Fibroblast of skin of left quadriceps (primary cell): Measurements from ENCODE around the gene ARFGAP3.
A peak's percentile ranks its signal among the peaks of the same experiment; 100 is the strongest.

Experiments used
- DNase-seq, 2 experiments: peaks; one replicate each; pipeline ENCODE4 v3.0.0-alpha.2; 2013; ENCODE audit warnings: low read depth in 2 of 2

ARFGAP3 gene

DNA sequence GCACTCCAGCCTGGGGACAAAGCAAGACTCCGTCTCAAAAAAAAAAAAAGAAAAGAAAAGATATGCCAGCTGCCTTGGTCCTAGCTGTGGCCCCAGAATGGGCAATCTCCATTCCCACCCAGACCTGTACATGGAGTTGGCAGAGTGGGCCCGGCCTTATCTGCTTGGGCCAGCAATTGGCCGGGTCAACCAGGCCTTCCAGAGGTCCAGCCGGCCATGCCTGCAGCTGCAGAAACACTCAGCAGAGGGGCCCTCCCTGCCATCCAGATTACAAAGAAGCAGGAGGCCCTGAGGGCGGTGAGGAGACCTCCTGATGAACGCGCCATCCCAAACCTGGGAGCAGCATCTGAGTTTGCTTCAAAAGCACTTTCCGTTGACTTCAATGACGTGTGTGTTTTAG lies 26.9 kb upstream of the ARFGAP3 start:
- DNase-seq: no peak

DNA sequence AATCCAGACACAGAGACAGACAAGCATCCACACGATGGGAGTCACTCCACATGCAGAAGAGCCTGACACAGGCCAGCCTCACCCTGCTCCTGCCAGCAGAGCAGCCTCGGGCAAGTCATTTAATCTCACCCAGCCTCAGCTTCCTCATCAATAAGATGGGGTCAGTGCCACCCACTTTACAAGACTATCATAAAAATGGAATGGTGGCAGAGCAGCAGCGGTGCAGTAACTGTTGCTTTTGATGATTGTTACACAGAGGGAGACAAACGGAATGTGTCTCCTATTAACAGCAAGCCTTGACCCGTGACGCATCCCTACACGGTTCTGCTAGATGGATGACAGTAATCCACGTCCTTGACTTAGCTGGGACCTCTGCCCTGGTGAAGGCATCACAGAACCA lies 26.0 kb upstream of the ARFGAP3 start:
- no peak for DNase-seq

DNA sequence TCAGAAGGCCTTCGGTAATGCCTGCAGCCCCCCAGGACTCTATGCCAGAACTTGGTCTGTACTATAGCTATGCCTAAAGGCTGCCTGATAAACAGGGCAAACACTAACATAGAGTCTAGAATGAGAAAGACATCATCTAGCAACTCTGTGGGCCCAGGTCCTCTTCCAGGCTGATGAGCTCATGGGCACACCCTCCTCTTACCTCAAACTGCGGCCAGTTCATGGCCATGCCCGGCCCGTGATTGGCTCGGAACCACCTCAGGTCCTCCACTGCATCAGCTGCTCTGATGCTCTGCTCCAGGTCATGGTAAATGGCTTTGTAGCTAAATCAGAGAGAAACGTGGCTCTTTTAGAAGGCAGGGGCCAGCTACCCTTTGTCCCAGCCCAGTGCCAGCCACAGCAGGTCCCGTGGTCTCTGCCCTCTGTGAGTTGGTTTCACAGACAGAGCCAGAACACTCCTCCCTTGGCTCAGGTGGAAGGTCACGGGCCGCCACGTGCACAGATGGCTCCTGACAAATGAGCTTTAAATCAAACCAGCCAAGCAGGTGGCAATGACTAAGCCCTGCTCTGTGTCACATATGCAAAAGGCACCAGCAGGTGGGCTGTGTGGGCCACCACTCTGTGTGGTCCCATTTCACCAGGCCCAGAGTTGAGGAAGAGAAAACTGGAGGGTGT lies 25.0 kb upstream of the ARFGAP3 start:
- no peak for DNase-seq

DNA sequence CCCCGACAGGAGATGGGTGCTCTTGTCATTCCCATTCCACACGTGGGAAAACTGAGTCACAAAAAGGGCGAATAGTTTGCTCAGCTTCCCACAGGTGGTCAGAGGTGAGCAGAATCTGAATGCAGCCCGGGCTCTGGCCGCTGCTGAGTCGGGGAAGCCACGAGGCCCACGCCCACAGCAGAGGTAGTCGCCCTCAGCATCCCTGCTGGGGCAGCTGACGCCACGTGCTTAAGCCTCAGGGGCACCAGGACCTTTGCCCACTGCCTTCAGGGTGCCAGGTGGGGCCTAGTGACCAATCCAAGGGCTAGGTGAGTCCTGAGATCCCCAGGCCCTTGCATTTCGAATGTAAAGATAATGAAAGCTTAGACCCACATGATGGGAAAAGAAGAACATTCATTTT lies 24.2 kb upstream of the ARFGAP3 start:
- DNase-seq: no peak

DNA sequence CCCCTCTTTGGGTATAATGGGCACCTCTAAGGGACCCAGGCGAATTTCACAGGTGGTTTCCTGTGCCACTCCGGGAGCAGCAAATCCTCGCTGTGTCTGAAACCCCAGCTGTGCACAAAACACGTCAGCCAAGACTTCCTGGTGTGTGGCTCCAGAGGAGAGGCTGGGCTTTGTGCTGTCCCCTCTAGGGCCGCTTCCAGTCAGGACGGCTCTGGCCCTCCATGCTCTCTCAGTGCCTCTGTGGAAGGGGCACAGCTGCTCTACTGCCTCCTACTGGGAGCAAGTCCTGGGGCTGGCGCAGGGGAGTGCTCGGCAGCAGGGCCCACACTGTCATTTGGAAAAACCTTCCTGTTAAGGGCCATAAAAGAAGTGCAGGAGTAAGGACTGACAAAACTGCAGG lies 23.7 kb upstream of the ARFGAP3 start:
- DNase-seq: no peak

DNA sequence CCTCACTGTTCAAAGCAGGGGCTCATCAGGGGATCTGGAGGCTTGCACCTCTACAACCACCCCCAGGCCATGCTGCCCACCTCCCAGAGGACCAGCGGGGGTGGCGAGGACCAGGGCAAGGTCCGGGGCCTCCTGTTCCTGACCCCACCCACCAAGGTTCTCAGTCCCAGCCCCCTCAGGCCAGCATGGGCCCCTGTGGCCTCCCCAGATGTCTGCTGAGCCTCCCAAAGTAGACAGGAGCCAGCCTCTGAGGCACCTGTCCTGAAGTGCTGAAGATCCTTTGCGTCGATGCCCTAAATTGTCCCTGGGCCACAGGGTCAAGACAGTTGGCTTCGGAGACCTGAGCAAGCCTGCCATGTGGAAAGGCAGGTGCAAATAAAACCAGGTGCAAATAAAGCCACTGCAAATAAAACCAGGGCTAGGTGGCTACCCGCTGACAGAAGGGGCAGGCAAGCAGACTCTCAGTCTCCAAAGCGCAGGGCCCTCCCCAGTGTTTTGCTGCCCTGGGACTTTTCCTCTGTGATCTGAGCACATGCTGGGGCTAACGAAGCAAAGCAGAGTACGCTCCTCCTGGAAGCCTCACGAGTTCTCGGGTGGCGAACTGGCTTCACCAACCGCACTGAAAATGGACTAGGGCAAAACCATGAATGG lies 22.4 kb upstream of the ARFGAP3 start:
- DNase-seq: no peak

DNA sequence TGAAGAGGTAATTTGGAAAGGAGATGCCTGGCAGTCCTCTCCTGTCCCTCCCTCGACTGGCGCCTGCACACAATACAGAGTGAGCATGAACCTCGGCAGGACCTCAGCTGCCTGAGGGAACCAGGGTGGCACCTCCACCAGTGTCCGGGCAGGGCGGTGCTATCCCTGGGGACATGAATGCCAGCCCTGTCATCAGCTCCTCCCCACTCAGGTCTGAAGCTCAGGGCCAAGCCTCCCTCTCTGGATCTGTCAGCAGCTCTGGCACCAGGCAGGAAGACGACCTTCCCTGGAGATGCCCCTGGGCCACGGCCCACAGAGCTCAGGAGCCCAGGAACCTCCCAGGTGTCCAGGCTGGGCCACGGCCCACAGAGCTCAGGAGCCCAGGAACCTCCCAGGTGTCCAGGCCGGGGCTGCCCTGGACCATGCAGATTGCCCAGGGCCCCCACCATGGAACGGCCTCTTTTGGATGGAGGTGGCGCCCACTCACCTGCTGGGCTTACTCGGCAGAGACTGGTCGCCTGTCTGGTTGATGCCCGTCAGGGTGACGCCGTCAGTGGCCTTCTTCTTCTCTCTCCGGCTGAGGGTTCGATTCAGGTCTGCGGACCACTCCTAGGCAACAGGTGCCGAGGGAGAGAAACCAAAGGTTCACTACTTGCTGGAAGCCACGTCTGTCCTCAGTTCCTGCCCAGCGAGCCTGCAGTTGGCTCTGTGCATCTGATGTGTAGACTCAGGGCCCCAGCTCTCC lies 21.7 kb upstream of the ARFGAP3 start:
- DNase-seq: no peak

DNA sequence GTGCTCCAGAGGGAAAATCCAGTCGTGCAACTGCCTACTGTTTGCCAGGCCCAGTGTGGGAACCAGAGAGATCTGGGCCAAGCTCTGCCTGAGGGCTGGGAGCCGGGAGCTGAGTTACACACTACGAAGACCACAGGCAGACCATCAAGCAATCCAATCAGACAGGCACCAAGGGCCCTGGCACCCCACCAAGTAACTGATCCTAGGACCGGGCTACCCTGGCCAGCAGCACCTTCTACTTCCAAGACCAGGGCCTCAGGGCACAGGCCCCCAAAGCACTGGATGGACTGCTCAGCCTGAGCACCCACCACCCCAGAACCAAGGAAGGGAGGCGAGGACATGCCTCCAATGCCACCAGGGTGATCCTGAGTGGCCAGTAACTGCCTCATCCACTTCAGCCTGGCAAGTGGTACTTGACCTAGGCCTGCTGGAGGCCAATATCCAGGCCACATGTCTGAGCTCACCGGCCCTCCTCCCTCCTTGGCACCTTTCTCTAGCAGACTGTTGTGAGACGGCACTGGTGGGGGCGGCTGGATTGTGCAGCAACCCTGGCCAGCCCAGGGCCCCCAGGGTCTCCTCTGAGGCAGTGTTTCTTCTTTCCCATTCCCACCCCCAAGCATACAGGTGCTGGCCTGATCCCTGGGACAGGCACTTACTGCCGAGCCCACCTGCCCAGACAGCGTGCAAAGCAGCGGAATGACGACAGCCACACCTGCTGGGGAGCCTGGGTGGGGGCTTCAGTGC lies 20.7 kb upstream of the ARFGAP3 start:
- DNase-seq: no peak

DNA sequence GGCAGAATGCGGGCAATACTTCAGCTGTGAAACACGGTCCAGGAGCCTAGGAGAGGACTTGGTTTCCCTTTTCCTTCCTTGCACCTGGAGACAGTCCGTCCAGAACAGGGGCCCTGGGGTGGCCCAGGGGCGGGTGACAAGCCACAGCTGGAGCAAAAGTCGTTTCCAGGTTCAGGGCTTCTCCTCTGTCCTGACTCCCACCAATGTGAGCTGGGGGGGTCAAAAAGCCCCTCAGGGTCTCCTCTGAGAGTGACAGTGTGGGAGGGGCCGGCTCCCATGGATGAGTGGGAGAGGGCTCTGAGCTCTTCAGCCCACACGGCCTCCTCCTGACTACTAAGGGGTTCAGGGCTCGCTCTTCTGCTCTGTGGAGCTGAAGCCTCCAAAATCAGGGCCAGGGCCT lies 20.1 kb upstream of the ARFGAP3 start:
- no peak for DNase-seq

DNA sequence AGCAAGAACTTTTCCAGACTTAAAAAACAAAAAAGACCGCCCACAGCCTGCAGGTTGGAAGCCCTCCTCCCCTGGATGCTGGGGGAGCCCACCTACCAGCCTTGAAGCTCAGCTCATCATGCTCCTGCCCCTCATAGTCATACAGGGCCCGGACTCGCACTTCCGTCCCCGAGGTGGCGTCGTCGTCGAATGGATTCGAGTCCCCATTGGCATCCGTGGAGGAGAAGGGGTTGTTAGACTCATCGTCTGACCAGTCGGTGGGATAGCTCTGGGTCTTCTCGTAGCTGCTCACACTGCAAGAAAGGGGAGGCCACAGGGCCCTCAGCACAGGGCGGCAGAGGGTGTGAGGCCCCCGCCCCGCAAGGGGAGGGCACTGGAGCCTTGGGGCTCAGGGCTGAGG lies 19.0 kb upstream of the ARFGAP3 start:
- no peak for DNase-seq

DNA sequence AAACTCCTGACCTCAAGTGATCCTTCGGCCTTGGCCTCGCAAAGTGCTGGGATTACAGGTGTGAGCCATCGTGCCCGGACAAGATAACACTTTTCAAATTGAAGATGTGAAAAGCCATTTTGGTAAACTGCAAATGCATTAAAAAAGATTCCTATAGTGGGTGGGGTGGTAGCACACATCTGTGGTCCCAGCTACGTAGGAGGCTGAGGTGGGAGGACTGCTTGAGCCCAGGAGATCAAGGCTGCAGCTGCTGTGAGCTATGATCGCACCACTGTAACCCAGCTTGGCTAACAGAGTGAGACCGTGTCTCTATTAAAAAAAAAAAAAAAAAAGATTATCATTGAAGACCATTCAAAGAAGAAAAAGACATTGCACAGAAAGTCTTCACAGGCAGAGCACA lies 16.9 kb upstream of the ARFGAP3 start:
- no peak for DNase-seq

DNA sequence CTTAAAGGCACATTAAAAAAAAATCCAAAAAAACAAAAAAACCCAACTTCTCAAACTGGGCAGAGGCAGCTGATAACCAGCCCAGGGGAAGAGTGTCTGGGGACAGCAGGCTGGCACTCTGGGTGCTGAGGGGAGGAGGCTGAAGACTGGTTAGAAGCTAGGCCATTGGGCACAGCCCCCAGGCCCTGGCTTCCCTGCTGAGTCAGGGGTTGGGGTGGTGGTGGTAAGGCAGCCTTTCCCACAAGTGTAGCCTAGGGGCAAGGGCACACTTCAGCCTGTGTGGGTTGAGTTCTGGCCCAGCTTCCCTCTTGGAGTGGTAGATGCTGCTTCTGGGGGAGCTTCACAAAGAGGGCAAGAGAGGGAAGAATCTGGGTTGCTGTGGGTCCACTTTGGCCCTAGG lies 16.3 kb upstream of the ARFGAP3 start:
- no peak for DNase-seq

DNA sequence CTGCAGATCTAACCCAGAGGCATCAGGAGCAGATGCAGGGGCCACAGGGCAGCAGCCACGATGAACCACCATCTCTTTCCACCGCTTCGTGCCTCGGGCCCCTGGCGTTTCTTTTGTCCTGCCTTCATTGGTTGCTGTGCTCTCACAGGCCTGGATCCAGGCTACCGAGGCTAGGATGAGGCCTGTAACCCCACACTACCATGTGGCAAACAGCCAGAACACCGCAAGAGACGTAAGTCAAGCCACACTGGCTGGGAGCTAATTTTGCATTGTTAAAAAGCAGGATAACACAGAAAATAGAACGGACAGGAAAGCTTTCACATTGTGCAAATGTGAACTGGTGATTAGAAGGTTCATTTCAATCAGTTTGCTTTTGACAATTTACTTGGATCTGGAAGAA lies 15.7 kb upstream of the ARFGAP3 start:
- no peak for DNase-seq

DNA sequence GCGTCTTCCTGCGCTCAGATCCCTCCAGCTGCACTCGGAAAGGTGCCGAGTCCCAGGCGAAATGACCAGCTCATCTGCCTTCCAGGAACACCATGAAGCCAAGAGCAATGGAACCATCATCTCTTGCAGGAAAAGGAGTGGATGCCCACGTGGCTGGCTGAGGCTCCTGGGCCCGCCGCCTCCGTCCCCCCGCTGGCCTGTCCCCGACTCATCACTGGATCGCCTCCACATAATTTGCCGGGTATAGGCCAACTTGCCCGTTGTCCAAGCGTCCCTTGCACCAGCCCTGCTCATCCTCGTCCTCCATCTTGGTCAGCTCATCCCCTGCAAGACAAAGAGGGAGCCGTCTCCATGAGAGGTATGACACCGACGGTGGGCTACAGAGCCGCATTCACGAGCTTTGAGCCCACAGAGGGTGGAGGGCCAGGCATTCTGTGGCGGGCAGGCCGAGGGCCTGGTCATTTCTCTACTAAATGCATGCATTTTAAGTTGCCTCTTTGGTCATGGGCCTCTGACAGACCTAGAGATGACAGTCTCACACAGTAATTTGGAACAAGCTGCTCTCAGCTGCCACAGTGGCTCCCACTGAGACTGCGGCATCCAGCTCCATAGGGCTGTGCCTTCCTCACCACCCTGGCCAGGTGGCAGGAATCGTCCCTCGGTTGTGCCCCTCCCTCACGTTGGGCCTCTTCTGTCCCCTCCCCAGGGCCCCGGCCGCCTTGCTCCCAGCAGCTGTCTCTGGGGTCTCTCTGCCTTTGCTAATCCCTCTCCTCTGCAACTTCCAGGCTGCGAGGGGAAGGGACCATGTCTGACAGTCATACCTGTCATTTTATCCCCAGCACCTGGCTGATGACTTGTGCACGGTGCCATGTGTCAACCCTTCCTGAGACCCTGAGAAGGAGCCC lies 14.3 kb upstream of the ARFGAP3 start:
- DNase-seq: no peak

DNA sequence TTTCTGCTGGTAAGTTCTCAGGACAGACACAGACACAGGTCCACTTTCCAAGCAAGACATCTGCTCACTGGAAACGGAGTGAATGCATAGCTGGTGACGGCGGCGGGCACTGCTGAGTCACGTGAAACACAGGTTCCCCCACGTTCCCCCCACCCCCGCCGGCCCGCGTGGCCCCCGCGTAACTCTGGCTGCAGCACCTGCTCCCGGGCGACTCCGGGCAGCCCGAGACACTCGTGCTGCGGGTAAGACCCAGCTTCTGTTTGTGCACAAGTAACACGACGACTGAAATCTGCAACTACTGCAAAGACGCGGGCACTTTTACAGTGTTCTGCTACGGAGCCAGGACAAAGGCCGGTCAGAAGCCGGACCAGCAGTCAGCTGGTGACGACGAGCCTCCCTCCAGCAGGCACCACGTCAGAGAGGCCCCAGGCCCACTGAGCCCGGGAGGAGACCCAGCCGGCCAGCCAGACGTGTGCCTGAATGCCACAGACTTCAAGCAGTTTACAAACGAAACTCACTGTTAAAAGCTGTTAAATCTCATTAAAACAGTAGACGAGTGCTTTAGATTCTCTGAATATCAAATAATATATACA lies 12.9 kb upstream of the ARFGAP3 start:
- no peak for DNase-seq

DNA sequence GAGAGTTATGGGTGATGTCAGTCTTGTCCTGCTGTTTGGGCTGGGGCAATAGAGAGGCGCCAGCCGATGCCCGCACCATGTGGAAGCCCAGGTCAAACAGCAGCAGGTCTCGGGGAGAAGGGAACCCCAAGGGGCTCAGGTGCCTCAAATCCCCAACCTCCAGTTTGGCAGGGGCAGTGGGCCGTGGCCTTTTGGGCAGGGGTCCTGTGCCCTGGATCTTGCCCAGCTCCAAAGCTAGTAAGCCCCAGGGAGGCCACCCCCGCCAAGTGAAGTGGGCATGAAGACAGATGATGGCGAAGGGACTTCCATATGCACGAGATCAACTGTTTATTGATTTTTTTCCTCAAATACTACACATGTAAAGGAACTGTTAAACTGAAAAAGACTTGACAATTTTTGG lies 12.4 kb upstream of the ARFGAP3 start:
- no peak for DNase-seq

DNA sequence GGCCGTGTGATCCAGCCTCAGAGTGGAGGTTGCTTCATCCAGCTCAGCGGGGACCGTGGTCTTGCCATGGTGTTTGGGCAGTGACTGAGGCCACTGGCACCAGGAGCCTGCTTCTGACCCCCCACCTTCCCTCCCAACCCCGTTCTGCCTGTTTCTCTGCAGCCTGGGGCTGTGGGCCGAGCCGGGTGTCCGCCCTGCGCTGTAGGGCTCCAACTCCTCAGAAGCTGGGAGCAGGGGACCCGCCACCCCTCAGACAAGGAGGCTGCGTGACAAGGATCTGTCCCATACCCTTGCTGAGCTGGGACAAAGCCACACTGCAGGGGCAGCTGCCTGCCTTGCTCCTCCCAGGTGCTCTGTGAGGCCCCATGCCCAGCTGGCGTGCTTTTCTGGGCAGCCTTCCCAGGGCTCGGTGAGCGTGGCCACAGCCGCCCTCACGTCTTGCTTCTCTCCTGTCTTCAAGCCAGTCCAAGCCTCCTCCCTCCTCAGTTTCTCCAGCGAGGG lies 11.7 kb upstream of the ARFGAP3 start:
- DNase-seq: no peak

DNA sequence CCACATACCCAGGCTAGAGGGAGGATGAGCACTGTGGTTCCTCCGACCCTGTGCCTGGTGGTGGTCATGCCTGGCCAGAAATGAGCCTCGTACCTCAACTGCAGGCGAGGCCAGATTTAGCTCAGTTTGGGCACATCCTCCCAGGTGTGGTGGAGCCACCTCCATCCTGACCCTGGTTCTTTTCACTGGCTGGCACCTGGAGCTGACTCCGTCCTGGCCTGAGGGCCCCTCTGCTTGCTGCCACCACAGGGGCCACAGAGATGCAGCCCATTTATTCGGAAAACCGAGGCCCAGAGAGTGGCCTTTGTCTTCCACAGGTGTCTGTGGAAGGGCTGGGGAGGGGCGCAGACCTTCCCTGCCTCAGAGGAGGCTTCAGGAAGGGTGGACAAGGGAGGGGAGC lies 9.0 kb upstream of the ARFGAP3 start:
- DNase-seq: no peak

DNA sequence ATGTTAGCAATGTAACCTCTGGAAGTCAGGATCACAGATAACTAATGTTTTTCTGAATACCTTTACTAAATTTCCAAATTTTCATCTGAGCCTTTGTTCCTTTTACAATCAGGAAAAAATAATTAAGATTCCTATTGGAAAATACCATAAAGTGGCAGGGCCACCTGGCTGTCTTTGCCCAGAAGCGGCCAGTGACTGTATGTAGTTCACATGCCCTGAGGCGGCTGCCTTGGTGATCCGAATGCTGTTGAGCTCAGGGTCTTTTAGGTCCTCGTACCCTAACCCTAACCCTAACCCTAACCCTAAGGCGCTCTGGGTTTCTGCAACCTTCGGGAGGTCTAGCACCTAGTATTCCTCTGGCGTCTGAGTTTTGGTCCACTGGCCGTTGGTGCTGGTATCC lies 8.5 kb upstream of the ARFGAP3 start:
- DNase-seq: no peak

DNA sequence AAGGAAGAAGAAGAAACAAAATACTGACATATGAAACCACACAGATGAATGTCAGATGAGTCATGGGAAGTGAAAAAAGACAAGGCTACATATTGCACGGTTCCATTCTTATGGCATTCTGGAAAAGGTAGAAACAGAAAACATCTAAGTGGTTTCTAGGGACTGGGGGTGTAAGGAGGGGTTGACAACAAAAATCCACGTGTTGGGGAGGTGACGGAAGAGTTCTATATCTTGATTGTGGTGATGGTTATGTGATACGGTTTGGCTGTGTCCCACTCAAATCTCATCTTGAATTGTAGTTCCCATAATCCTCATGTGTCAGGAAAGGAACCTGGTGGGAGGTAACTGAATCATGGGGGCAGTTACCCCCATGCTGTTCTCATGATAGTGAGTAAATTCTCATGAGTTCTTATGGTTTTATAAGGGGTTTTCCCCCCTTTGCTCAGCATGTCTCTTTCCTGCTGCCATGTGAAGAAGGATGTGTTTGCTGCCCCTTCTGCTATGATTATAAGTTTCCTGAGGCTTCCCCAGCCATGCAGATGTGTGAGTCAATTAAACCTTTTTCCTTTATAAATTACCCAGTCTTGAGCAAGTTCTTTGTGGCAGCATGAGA lies 6.4 kb upstream of the ARFGAP3 start:
- peak; percentile 76 to 81 for DNase-seq
